GM19455 (cell line): ENCODE measurements around the gene ANKH.
"Not testable (repeated sequence)": the region's sequence is repeated elsewhere in the genome, so short reads cannot be mapped to it uniquely, and the experiment has no call there.

Source experiments
- ATAC-seq: cut with Tn5 transposase; IDR thresholded peaks from one replicate; pipeline ENCODE4 v1.9.1; 2021; ENCODE audit not compliant: unreplicated experiment

Gene ANKH

GRCh38 chr5:14797385-14797784 is 74.2 kb downstream of the ANKH start:
- ATAC-seq: not testable (repeated sequence)

GRCh38 chr5:14794583-14795230 is 76.9 kb downstream of the ANKH start:
- no peak for ATAC-seq

- ATAC-seq: no peak
These were observed 77.7 kb downstream of the ANKH start for GRCh38 chr5:14793851-14794250.

GRCh38 chr5:14790911-14791310 is 80.7 kb downstream of the ANKH start:
- no peak for ATAC-seq

- ATAC-seq: no peak
These were observed 81.4 kb downstream of the ANKH start for GRCh38 chr5:14790220-14790619.

- ATAC-seq: no peak
These were observed 83.6 kb downstream of the ANKH start for GRCh38 chr5:14787801-14788579.

GRCh38 chr5:14783691-14784090 is 87.9 kb downstream of the ANKH start:
- ATAC-seq: no peak

GRCh38 chr5:14782591-14782990 is 89.0 kb downstream of the ANKH start:
- no peak for ATAC-seq

GRCh38 chr5:14781106-14781505 is 90.5 kb downstream of the ANKH start:
- no peak for ATAC-seq

GRCh38 chr5:14779975-14780374 is 91.6 kb downstream of the ANKH start:
- no peak for ATAC-seq

GRCh38 chr5:14778792-14779070 is 92.8 kb downstream of the ANKH start:
- ATAC-seq: no peak

GRCh38 chr5:14777932-14778791 is 93.4 kb downstream of the ANKH start:
- ATAC-seq: no peak

GRCh38 chr5:14777187-14777586 is 94.4 kb downstream of the ANKH start:
- ATAC-seq: no peak

- ATAC-seq: no peak
These were observed 95.0 kb downstream of the ANKH start for GRCh38 chr5:14776602-14777001.

GRCh38 chr5:14775857-14776256 is 95.7 kb downstream of the ANKH start:
- ATAC-seq: no peak

GRCh38 chr5:14773588-14773987 is 98.0 kb downstream of the ANKH start:
- no peak for ATAC-seq

GRCh38 chr5:14771972-14772371 is 99.6 kb downstream of the ANKH start:
- ATAC-seq: no peak

GRCh38 chr5:14771189-14771588 is 100.4 kb downstream of the ANKH start:
- no peak for ATAC-seq

- no peak for ATAC-seq
These were observed 102.8 kb downstream of the ANKH start for GRCh38 chr5:14768508-14769365.

GRCh38 chr5:14767735-14768507 is 103.7 kb downstream of the ANKH start:
- peak; percentile 82 for ATAC-seq
